NCI-H2171 treated with DMSO at 0.1 percent for 48 hours (cell line): Measurements from ENCODE around the gene CLIP2.

Source experiments
- DNase-seq: peaks from one replicate; lab custom pipeline; 2025; lab: John Stamatoyannopoulos, UW

Gene CLIP2

GRCh38 chr7:74271742-74272141 lies 17.5 kb upstream of the CLIP2 start:
- no peak for DNase-seq

- DNase-seq: no peak
Observed at GRCh38 chr7:74272305-74273038, 16.7 kb upstream of the CLIP2 start.

GRCh38 chr7:74275401-74275881 lies 13.8 kb upstream of the CLIP2 start:
- DNase-seq: no peak

- no peak for DNase-seq
Observed at GRCh38 chr7:74277636-74278035, 11.6 kb upstream of the CLIP2 start.

GRCh38 chr7:74280985-74281384 lies 8.2 kb upstream of the CLIP2 start:
- DNase-seq: no peak

- no peak for DNase-seq
Observed at GRCh38 chr7:74282748-74283459, 6.3 kb upstream of the CLIP2 start.

GRCh38 chr7:74283858-74284447 lies 5.3 kb upstream of the CLIP2 start:
- DNase-seq: peak; percentile 35

- peak; percentile 49 for DNase-seq
Observed at GRCh38 chr7:74284781-74285259, 4.4 kb upstream of the CLIP2 start.

- DNase-seq: no peak
Observed at GRCh38 chr7:74286131-74286530, 3.1 kb upstream of the CLIP2 start.

- DNase-seq: no peak
Observed at GRCh38 chr7:74287303-74288033, 1.7 kb upstream of the CLIP2 start.

- no peak for DNase-seq
Observed at GRCh38 chr7:74288034-74288881, 949 bp upstream of the CLIP2 start.

GRCh38 chr7:74289659-74290552 lies 699 bp downstream of the CLIP2 start:
- no peak for DNase-seq

GRCh38 chr7:74290553-74290950 lies 1.3 kb downstream of the CLIP2 start:
- DNase-seq: no peak

- DNase-seq: peak; percentile 53
Observed at GRCh38 chr7:74290981-74291441, 1.8 kb downstream of the CLIP2 start.

GRCh38 chr7:74291535-74291934 lies 2.3 kb downstream of the CLIP2 start:
- DNase-seq: no peak

- no peak for DNase-seq
Observed at GRCh38 chr7:74292757-74293576, 3.8 kb downstream of the CLIP2 start.

GRCh38 chr7:74293577-74293908 lies 4.3 kb downstream of the CLIP2 start:
- DNase-seq: no peak

- DNase-seq: peak; percentile 35
Observed at GRCh38 chr7:74294191-74294998, 5.2 kb downstream of the CLIP2 start.
